NCI-H2227 (cell line): ENCODE data around the gene ARFIP1.
"Not testable (repeated sequence)": the region's sequence is repeated elsewhere in the genome, so short reads cannot be mapped to it uniquely, and the experiment has no call there.

Experiments used
- DNase-seq: peaks from one replicate; lab custom pipeline; 2025; ENCODE audit not compliant: unreplicated experiment; lab: John Stamatoyannopoulos, UW

The ARFIP1 gene

GRCh38 chr4:152843481-152844090, 63.8 kb downstream of the ARFIP1 start:
- DNase-seq: no peak

GRCh38 chr4:152847376-152847775, 67.6 kb downstream of the ARFIP1 start:
- DNase-seq: no peak

- DNase-seq: no peak
Measured at GRCh38 chr4:152848508-152848907, 68.8 kb downstream of the ARFIP1 start.

GRCh38 chr4:152849350-152849749, 69.6 kb downstream of the ARFIP1 start:
- no peak for DNase-seq

GRCh38 chr4:152850377-152850776, 70.6 kb downstream of the ARFIP1 start:
- no peak for DNase-seq

- no peak for DNase-seq
Measured at GRCh38 chr4:152851226-152851625, 71.5 kb downstream of the ARFIP1 start.

GRCh38 chr4:152853293-152853692, 73.5 kb downstream of the ARFIP1 start:
- no peak for DNase-seq

GRCh38 chr4:152854016-152854415, 74.3 kb downstream of the ARFIP1 start:
- DNase-seq: not testable (repeated sequence)

GRCh38 chr4:152856960-152857359, 77.2 kb downstream of the ARFIP1 start:
- DNase-seq: no peak

- DNase-seq: no peak
Measured at GRCh38 chr4:152858934-152859333, 79.2 kb downstream of the ARFIP1 start.

- no peak for DNase-seq
Measured at GRCh38 chr4:152860046-152860445, 80.3 kb downstream of the ARFIP1 start.

- no peak for DNase-seq
Measured at GRCh38 chr4:152862608-152863007, 82.9 kb downstream of the ARFIP1 start.

GRCh38 chr4:152864361-152864760, 84.6 kb downstream of the ARFIP1 start:
- DNase-seq: no peak

- not testable (repeated sequence) for DNase-seq
Measured at GRCh38 chr4:152866432-152866993, 86.8 kb downstream of the ARFIP1 start.

- DNase-seq: no peak
Measured at GRCh38 chr4:152870606-152871005, 90.9 kb downstream of the ARFIP1 start.

- no peak for DNase-seq
Measured at GRCh38 chr4:152875261-152875660, 95.5 kb downstream of the ARFIP1 start.

GRCh38 chr4:152877868-152878267, 98.1 kb downstream of the ARFIP1 start:
- no peak for DNase-seq

GRCh38 chr4:152880263-152880662, 100.5 kb downstream of the ARFIP1 start:
- no peak for DNase-seq

- no peak for DNase-seq
Measured at GRCh38 chr4:152881974-152882373, 102.2 kb downstream of the ARFIP1 start.

- DNase-seq: no peak
Measured at GRCh38 chr4:152885185-152885584, 105.4 kb downstream of the ARFIP1 start.

- no peak for DNase-seq
Measured at GRCh38 chr4:152886201-152886600, 106.4 kb downstream of the ARFIP1 start.

GRCh38 chr4:152887981-152888380, 108.2 kb downstream of the ARFIP1 start:
- no peak for DNase-seq

- no peak for DNase-seq
Measured at GRCh38 chr4:152892974-152893373, 113.2 kb downstream of the ARFIP1 start.
